Renal cortex interstitium (tissue), 11 donors: ENCODE results near the gene PLEK. TPM values are rescaled to one million over a fixed set of nuclear protein-coding genes. Genes with fewer than 3 reads are reported as not detected.
"Not testable (repeated sequence)": the region's sequence is repeated elsewhere in the genome, so short reads cannot be mapped to it uniquely, and the experiment has no call there.

ENCODE experiments used
- DNase-seq, 11 donors: peaks; one replicate each; pipeline ENCODE4 v3.0.0-alpha.2; 2013; ENCODE audit warnings: low read depth in 9 of 11, low spot score in 4 of 11; ENCODE audit errors: extremely low read depth in 1 of 11
- polyA plus RNA-seq, 3 donors: library from polyadenylated mRNA; unstranded; fragments of 120-200 nt; gene quantifications; one replicate each; pipeline ENCODE4 v1.2.1, GENCODE V29; 2013; ENCODE audit not compliant: insufficient read length in 3 of 3

PLEK gene
- polyA plus RNA-seq, 3 donors, result 4.2 to 7.7 (median 6.6) TPM

DNA sequence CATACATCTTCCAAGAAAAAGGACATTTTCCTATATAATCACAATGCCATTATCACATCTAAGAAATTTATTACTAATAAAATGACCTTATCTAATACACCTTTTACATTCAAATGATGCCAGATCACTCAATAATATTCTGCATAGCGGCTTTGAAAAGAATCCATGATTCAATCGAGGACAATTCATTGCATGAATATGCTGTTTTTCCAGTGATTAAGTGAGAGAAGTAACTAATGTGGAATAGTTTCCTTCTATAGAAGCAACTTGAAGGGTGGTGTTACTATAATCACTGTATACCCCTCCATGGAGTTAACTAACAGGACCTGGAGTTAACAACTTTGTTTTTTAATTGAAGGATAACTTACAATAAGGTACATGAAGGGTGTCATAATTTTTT, 9.1 kb downstream of the PLEK start:
- no peak for DNase-seq

DNA sequence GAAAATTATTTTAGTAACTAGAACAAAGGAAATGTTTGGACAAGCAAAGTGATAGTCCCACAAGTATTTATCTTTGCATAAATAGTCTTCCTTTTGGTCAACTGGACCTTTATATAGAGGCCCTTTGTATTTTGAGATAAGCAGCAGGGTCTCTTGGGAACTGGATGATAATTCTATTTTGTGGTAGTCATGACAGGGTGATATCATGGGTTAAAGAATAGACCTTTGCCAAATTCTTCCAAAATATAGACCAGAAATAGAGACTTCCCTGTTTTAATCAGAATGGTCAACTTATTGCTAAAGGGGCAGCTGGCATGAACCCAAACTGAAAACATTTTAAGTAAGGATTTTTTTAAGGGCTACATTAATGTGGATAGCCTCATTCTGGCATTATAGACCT, 10.5 kb downstream of the PLEK start:
- no peak for DNase-seq

DNA sequence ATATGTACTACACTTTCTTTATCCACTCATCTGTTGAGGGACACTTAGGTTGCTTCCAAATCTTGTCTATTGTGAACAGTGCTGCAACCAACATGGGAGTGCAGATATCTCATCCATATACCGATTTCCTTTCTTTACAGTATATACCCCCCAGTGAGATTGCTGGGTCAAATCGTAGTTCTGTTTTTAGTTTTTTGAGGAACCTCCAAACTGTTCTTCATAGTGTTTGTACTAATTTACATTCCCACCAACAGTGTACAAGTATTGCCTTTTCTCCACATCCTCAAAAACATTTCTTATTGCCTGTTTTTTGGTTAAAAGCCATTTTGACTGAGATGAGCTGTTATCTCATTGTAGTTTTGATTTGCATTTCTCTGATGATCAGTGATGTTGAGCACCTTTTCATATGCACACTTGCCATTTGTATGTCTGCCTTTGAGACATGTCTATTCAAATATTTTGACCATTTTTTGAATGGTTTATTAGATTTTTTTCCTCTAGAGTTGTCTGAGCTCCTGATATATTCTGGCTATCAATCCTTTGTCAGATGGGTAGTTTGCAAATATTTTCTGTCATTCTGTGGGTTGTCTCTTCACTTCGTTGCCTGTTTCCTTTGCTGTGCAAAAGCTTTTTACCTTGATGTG, 12.2 kb downstream of the PLEK start:
- no peak for DNase-seq

DNA sequence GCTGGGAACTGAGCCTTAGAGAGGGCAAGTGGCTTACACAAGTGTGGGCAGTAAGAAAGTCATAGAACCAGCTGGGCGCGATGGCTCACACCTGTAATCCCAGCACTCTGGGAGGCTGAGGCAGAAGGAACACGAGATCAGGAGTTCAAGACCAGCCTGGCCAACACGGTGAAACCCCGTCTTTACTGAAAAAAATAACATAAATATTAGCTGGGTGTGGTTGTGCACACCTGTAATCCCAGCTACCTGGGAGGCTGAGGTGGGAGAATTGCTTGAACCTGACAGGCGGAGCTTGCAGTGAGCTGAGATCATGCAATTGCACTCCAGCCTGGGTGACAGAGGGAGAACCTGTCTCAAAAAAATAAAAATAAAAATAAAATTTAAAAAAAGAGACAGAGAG, 13.7 kb downstream of the PLEK start:
- not testable (repeated sequence) for DNase-seq

DNA sequence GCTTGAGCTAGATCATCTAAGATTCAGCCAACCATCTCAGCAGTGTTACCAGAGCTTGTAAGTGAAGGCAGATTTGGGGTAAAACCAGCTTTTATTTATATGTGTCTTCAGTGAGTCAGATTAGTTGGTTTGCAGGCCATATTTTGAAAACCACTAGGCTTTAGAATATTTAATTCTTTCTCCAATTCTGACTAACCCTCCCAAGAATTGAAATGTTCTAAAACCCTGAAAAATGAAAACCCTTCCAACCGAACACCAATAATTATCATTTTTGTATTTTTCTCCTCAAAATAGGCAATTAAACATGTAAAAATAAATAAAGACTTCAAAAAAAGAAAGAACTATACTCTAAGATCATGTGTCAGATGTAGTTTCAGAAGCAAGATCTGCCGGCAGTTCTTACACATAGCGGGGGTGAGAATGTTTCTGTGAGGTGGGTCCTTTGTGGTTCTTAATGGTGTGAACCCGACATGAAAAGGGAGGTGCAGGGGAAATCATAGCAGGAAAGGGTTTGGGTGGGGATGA, 14.2 kb downstream of the PLEK start:
- no peak for DNase-seq

DNA sequence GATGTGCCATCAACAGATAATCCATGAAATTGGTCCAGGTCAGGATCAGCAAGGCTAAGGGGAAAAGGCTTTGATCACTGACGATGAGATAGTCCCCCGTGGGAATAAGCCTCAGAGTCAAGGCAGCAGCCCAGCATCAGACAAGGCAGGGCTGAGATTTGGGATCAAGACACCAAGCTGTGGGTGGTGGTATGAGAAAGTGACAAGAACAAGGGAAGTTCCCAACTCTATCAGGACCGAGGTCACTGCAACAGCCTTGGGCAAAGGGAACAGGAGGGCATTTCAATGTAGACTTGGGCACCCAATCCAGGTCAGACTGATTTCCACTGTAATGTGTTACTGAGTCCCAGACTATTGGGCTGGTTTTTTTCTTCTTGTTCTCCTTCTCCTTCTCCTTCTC, 18.7 kb downstream of the PLEK start:
- DNase-seq, result no peak

DNA sequence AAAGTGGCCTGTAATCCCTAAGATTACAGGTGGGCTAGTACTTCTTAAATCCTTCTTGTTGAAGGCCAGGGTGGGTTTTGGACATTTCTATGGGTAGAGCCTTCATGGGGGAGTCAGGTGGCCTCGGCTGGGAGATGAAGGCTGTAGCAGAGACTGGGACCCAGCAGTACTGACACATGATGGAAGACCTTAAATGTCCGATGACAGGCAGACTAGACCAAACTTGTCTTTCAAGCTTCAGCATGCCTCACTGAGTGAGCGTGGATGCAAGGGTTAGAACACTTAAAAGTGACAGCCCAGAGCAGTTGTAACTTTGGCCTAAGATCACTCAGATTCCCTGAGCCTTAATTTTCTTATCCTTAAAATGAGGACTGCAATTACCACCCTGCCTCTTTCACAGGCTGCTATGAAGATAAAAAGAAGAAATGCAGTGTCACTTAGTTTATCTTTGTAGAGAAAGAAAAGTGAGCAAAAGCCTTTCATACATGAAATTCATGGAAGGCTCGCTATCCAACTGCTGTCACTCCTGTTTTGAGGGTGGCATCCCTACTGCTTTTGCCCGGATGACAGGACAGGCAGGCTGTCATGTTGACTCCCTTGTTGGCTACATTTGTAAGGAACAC, 19.5 kb downstream of the PLEK start:
- no peak for DNase-seq

DNA sequence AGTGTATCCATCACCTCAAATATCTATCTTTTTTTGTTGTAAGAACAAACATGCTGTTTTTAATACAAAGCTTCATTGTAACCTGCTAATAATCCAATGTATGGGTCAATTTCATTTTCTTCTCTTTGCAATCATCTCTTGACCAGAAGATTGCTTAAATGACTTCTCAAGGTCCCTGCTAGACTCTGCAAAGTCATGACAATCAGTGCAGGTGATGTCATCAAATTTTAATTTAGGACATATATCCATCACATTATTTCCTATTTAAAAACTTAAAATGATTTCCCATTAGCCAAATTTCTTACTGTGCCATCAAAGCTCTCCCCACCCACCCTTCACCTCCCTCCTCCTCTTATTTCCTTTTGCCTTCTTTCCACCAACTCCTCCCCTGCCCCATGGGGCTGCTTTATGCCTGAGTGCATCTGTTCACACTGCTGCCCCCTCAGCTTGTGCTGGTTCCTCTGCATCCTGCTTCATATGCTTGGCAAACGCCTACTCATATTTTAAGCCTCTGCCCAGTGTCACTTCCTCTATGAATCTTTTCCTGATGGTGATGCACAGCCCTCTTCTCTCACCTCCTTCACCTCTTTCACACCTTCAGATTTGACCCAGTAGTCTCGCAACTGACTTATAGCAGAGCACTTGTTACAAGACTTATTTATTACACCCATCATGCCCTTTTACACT, 20.3 kb downstream of the PLEK start:
- DNase-seq, result no peak

DNA sequence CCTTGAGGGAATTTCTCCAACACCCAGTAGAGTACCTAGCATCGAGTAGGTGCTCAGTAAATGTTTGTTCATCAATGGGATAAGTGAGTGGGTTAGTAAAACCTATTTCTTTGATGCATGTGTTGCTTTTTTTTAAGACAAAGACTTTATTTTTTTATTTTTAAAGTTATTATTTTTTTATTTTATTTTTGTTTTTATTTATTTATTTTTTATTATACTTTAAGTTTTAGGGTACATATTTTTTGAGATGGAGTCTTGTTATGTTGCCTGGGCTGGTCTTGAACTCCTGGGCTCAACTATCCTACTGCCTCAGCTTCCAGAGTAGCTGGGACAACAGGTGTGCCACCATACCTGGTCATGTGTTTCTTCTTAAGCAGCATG, 20.8 kb downstream of the PLEK start:
- no peak for DNase-seq

DNA sequence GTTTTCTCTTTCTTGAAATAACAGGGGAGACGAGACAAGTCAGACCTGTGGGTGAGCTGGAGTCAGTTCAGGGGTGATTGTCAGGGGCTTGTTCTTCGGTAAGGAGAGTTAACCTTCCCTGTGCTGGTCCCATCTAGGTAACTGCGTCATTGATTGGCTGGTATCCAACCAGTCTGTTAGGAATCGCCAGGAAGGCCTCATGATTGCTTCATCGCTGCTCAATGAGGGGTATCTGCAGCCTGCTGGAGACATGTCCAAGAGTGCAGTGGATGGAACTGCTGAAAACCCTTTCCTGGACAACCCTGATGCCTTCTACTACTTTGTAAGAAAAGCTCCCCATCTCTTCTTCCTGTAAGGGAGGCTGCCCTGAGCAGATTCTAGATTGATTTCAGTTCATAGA, 21.3 kb downstream of the PLEK start:
- DNase-seq, result no peak

DNA sequence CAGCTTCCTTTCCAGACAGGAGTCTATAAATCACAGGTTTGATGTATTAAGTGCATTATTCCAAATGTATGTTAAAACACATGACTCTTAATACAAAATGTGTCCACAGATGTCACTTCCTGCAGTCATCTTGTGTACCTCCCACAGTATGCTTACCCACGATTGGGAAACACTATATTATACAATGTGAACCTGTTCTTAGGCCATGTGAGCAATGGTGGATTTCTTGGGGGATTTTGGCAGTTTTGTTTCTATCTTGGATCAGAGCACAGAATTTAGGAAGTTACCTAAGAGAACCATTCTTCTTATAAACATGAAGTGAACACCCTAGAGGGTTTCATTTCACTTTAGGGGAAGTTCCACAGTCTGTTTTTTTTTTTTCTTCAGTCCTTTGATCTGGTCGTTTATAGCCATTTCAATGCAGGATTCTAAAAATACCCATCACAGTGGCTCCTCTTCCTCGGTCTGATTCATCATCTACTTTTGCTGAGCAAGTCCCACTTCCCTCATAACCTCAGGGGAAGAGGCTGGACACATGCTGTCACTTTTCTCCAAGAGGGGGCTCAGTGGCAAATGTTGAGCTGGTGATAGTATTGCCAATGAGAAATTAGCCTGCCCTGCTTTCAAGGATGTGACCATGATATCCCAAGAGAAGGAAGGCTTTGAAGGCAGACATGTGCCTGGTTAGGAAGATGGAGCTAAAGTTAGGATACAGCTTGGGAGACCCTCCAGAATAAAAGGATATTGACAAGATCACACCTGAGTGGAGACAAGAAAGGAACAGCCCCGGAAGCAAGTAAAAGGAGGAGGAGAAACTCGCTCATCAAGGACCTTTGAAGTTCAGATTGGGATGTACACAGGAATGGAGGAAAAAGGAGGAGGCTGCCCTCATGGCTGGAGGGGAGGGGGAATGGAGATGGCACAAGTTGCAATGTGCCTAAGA, 22.6 kb downstream of the PLEK start:
- no peak for DNase-seq

DNA sequence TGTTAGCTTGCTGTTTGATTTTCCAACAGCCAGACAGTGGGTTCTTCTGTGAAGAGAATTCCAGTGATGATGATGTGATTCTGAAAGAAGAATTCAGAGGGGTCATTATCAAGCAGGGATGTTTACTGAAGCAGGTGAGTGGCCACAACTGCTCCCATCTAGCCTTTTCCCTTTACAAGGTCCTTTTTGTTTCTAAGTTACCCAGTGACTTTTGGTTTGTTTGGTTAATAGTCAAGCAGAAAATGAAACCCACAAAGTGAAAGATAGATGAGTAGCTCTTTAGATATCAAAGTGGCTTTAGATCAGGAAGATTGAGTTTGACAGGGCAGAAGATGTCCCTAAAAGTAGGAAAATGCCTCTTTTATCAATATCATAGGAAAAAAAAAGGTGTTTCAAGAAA, 23.3 kb downstream of the PLEK start:
- no peak for DNase-seq

DNA sequence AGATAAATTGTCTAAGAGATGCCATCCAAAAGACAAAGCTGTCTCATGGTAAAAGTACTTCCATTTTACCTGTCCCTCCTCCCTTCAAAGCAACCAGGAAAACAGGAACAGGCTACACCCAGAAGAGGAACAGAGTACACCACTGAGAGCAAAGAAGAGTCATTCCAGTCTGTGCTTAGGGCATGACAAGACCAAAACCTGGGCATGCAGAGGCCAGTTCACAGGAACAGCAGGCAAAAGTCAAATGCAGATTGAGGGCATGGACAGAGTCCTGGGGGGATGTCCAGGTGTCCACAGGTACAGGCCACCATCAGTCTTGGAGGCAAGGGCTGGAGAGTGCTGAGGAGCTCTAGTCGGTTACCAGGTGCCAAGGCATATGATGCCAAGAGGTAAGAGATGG, 23.7 kb downstream of the PLEK start:
- DNase-seq, result no peak

DNA sequence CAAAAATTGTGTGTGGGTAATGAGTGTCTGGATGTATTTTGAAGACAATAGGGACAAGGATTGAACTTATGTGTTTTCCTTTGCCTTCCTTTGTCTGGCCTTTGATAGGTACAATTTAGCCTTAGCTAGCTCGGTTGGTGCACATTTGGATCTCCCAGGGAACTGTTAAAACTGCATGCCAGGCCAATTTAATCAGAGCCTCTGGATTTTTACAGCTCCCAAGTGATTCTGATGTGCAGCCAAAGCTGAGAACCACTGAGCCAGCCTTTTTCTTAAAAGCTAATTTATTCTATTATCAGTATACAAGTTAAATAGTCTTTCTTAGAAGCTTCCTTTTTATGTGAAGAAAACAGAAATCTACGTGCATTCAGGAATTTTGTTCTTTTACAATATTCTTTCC, 25.0 kb downstream of the PLEK start:
- DNase-seq, result no peak

DNA sequence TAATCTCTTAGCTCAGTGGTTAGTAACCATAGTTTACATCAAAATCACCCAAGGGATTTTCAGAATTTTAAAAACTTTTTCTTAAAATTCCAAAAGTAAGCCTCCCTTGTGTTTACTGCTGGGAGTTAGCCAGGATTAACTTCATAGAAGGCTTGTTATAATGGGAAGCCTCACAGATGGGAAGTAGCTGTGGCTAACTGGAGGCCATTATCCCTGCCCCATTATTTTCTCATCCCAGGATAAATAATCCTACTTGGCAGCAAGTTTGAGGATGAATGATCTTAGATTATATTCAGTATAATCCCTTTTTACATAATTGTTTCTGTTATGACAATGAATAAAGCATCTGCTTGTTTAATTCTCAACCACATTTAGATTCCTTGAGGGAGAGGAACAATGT, 25.5 kb downstream of the PLEK start:
- DNase-seq, result no peak

DNA sequence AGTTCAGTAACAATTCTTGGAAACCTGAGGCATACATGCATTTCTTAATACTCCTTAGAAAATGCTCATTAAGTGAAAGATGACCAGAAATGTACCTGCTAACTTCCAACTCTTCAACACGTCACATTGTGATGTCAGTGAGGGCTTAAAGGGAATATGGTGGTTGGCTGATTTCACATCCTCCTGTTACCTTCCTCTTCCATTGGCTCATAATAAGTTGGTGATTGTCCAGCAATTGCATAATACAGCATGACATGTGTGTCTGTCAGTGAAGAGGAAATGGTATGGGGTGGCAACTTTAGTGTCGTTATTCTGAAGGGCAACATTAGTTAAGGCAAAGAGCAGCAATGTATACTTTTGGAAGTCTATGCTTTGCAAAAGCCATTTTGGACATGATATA, 26.0 kb downstream of the PLEK start:
- DNase-seq, result no peak

DNA sequence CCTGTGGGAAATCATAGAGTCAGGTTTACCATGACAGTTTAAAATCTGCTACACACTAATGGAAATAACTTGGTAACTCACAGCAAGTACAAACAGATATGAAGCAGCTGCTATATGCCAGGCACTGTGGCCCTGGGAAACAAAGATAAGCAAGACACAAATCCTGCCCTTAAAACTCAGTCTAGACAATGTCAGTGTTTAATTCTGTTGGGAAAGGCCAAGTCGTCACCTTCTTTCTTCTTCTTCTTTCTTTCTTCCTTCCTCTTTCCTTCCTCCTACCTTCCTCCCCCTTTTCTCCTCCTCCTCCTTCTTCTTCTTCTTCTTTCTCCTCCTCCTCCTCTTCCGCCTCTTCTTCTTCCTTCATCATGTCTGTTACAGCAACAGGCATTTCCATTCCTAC, 26.8 kb downstream of the PLEK start:
- DNase-seq, result no peak

DNA sequence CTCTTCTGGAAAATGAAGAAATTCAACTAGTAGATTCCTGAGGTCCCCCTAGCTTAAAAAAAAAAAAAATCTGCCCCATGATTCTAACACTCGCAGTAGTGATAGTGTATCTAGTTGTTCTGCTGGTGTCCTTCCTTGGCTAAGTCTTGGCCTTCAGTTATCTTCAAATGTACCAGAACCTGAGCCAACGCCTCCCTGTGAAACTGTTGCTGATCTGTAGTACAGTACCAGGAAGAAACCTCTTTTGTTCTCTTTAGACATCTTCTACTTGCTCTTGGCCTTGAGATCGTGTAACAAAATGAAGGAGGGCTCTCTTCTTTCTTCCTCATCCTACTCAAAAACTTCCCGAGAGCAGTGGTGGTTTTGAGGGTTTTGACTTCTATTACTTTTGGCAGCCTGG, 31.0 kb downstream of the PLEK start:
- DNase-seq, result no peak

DNA sequence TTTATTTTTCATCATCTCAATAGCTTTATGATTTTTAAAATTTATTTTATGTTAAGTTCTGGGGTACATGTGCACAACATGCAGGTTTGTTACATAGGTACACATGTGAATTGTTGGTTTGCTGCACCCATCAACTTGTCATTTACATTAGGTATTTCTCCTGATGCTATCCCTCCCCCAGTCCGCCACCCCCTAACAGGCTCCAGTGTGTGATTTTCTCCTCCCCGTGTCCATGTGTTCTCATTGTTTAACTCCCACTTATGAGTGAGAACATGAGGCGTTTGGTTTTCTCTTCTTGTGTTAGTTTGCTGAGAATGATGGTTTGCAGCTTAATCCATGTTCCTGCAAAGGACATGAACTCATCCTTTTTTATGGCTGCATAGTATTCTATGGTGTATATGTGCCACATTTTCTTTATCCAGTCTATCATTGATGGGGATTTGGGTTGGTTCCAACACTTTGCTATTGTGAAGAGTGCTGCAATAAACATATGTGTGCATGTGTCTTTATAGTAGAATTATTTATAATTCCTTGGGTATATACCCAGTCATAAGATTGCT, 32.7 kb downstream of the PLEK start:
- DNase-seq, result not testable (repeated sequence)
